ENCODE data around the gene ARHGAP20. TPM values are rescaled to one million over a fixed set of nuclear protein-coding genes. Genes with fewer than 3 reads are reported as not detected.

The ARHGAP20 gene
- total RNA-seq, 4 donors from 2014 or later, result 31.1 to 52.2 (median 45.0) TPM

DNA sequence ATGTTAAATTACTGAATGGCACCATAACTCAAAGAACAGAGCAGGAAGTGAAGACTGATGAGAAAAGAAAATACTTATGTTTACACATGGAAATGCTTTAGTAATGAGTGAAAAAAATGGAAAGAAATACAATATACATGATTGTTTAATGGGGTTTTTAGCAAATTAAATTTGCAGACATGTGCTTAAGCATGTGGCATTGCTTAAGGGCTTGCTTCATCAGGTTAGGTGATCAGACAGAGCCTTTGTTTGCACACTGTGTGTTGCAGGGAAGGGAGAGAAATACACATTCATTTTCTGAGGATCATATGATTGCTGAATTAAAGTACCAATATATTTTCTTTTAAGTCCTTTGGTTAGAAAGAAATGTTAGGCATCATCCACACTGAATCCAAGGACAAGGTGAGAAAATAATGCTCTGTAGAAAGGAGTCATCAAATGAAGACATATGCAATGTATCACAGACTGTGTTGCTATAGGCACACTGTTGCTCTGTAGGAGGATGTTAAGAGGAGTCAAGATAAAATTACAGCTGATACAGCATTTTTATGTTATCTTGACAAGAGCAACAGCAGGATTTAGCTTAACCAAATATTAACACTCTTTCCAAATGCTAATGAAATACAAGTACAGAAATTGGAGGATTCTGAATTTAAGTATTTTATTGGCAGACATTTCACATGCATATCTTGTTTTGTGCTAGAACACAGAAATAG, 23.4 kb upstream of the ARHGAP20 start:
- TF ChIP-seq CTCF (IDR thresholded peaks at IDR 0.05; ENCODE audit: low read depth), result no peak

DNA sequence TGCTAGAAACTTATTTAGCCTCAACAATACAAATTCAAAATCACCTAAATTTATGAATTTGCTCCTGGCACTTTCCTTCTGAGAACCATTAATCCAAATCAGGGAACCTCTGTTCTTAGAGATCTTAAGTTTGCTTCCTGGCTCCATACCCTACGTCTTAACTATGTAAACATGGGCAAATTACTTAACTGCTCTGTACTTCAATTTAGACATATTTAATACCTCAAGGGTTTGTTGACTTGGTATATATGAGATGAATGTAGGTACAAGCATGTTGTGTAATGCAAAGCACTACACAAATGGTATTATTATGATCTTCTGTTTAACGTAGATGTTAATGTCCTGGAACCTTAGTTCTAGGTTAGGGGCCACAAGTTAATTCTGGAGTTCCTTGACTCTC, 22.6 kb upstream of the ARHGAP20 start:
- TF ChIP-seq CTCF (IDR thresholded peaks at IDR 0.05; ENCODE audit: low read depth), result no peak

DNA sequence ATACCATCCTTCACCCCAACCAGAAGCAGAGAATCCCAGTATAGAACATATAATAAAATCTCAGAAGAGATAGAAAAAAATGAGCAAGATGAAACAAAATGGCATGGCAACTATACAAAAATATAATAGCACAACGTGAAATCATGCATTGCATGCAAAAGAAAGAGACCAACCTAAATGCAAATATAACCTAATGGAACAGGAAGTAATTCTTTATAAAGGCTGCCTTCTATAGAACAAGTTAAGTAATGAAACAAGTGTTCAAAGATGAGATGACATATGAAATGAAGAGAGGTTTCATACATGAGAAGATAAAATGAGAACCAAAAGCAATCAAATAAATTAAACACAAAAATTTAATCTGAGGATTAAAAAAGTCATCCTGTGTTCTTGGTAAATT, 18.5 kb upstream of the ARHGAP20 start:
- TF ChIP-seq CTCF (IDR thresholded peaks at IDR 0.05; ENCODE audit: low read depth), result no peak

DNA sequence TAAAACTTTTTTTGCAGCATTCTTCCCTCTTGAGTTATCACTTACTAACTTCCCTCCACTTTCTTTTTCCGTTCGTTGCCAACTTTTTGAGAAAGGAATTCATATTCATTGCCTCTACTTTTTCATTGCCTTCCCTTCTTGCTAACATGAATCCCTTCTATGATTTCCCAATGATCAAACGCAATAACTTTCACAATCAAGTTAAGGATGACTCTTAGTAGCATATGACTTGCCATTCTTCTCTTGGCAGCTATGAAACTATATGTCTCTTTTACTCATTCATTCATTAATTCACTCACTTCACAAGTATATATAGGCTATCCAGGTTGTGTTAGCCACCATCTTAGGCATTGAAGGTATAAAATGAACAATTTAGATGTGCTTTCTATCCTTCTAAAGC, 16.6 kb upstream of the ARHGAP20 start:
- TF ChIP-seq CTCF (IDR thresholded peaks at IDR 0.05; ENCODE audit: low read depth), result no peak

DNA sequence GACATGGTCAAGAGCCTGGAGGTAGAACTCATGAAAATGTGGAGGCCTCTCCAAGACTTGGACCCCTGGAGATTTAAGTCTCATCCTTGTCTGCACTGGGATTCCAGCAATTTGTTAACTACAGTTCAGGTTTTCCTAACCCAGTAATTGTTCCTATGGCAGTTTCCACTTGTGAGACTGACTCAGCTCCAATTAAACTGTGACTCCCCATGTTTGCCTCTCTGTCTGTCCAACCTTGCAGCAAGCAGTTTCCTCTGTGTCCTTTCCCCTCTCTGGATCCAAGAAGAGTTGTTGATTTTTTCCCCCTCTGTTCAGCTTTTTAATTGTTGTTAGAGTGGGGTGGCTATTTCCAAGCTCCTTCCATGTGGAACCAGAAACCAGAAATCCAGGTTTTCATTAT, 16.2 kb upstream of the ARHGAP20 start:
- no peak for TF ChIP-seq CTCF (IDR thresholded peaks at IDR 0.05; ENCODE audit: low read depth)

GRCh38 chr11:110724358-110724757, 12.1 kb upstream of the ARHGAP20 start:
- no peak for TF ChIP-seq CTCF (IDR thresholded peaks at IDR 0.05; ENCODE audit: low read depth)

- no peak for TF ChIP-seq CTCF (IDR thresholded peaks at IDR 0.05; ENCODE audit: low read depth)
Measured at GRCh38 chr11:110720431-110721275, 8.4 kb upstream of the ARHGAP20 start.
